DMS114 treated with DMSO at 0.1 percent for 48 hours (cell line): ENCODE data around the gene VTI1A.
"Not testable (repeated sequence)": the region's sequence is repeated elsewhere in the genome, so short reads cannot be mapped to it uniquely, and the experiment has no call there.

Experiments
- DNase-seq: peaks from one replicate; lab custom pipeline; 2025; ENCODE audit not compliant: unreplicated experiment; lab: John Stamatoyannopoulos, UW

Gene VTI1A

DNA sequence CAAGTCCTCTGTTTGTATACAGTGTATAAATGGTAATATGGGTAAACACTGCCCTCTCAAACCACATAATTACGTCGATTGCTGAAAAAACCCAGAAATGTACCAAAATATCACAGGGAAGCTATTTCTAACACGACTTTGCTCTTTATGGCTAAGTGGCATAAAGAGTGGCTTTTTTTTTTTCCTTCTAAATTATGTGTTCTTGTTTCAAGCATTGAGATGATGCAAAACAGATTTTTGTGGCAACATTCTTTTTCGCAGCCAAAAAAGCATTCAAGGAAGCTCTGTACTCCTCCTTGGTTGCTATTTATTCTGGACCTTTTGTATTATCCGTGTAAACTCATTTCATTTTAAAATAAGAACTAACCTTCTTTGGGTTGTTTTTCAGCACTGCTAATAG lies 138.9 kb downstream of the VTI1A start:
- DNase-seq, result no peak

DNA sequence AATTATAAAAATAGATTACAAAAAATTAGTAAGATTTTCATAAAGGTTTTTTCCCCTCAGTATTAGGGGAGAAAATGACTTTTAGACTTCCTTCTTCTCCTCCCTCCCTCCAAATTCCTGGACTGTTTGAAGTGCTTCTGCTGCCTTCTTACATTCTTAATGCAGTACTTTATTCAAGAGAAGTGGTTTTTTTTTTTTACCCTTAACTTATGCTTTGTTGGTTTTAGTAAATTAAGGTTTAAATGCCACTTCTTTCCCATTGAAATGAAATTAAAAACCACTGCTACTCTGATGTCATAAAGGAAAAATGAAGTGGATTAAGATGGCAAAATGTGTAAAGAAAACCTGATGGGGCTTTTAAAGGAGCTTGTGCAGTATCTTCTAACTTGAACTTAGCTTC lies 140.7 kb downstream of the VTI1A start:
- DNase-seq, result no peak

DNA sequence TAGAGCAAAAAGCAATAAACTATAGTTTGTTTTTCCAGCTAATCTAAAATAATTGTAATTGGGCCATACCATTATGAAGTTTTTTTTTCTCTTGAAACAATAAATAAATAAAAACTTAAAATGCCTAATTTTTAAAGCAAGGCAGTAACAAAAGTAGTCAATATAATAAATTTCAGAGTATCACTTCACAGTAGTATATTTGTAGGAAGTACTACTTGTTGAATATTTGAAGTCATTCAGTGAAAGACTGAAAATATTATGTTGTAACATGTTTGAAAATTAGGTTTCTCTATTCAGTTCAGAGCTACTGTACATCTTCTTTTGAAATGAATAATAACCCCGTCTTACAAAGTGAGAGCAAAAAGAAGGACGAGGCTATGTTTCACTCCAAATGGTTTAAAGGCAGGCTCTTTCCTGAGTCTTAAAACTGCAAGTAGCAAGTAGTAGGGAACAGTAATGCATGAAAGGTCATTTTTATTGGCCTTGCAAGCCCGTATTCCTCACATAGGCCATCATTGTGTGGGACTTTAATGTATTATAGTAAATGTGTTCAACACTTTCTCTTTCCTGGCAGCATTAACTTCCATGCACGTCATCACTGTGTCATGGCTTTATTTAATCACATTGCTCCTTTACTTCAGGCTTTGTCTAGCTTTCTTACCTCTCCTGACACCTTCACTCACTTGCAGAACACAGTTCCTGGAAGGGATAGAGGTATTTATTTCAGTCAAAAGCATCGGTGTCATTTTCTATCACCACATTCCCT lies 141.4 kb downstream of the VTI1A start:
- DNase-seq, result no peak

- no peak for DNase-seq
These were observed 142.1 kb downstream of the VTI1A start for GRCh38 chr10:112589081-112589480.

GRCh38 chr10:112590786-112591185 lies 143.8 kb downstream of the VTI1A start:
- not testable (repeated sequence) for DNase-seq

DNA sequence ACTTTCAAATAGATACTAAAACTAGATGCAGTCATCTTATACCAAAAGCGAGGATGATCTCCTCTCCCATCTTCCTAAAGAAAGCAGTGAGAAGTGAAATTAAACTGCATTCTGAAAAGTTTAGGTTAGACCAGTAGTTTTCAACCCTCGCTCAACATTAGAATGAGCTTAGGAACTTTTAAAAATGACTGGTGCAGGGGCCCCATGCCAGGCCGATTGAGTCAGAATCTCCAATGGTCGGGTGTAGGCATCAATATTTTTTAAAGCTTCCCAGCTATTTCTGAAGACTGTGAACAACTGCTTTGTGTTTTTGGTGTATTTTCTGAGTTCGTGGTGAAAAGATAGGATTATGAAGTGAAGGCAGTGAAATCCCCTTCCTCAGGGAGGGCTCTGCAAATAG lies 146.0 kb downstream of the VTI1A start:
- no peak for DNase-seq

DNA sequence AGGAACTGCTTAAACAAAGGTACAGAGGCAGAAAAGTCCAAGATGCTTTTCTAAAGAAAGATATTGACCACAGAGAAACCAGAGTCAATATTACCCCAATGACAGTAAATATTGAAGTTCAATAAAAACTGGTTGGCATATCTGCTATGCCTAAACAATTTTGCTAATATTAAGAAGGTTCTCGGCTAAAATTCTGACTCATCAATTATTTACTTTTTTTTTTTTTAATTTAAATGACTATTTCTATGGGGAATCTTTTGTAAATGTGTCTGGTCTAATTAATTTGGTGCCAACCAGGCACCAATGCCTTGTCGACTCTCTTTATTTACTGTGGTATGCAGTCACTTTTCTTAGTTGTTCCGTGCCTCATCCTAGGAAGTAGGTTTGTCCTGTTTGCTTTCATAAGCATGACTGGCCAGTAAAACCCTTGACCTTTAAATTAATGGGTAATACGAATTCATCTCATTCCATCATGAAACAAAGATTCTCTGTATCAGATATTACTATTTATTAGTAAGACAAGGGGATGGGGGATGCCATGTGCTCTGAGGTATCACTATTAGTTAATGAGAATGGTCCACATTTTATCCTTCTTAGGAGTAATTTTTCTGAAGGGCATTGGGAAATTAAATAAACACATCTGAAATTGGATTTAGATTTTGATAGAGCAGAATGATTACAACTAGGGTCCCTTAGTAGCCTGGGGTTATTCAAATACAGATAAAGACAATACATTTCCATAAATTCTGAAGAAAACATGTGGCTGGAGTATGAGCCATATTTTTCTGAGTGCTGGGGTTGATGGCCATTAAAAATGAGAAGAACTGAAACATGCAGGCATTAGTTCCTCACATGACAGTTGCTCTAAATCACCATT lies 154.4 kb downstream of the VTI1A start:
- DNase-seq, result no peak

GRCh38 chr10:112603062-112603461 lies 156.0 kb downstream of the VTI1A start:
- DNase-seq, result no peak

DNA sequence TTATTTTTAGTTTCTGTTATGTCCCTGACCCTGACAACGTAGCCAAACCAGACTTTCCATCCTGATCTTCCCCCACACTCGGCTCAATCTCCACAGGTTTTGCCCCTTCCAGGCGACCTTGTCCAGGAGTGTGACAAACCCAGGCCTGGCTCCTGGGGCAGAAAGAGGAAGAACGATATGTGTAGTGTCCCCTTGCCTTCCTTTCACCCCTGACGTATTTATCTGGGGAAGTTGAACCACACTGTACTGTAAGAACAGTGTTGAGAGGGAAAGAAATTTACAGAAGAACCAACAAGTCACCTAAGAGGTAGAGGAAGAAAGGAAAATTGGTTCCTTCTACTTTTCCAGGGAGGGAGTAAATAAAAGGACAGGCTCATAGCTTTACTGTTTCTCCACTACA lies 158.0 kb downstream of the VTI1A start:
- no peak for DNase-seq

GRCh38 chr10:112607506-112607905 lies 160.5 kb downstream of the VTI1A start:
- no peak for DNase-seq

DNA sequence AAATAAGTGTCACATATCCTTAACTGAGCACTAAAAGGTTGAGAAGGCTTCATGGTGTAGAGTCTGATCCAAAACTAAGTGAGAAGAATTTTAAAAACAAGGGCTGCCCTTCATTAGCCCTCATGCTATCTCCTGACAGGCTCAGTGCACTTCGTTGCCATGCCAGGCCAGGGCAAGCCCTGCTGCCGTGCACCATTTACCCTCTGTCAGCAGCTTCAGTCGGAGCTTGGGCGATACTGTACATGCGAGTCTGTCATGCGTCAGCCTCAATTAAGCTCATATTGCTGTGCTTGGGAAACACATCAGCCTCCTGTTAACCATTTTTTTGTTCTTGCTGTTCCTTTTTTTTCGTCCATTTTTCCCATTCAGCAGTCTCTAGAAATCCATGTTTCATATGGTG lies 166.6 kb downstream of the VTI1A start:
- DNase-seq, result no peak

DNA sequence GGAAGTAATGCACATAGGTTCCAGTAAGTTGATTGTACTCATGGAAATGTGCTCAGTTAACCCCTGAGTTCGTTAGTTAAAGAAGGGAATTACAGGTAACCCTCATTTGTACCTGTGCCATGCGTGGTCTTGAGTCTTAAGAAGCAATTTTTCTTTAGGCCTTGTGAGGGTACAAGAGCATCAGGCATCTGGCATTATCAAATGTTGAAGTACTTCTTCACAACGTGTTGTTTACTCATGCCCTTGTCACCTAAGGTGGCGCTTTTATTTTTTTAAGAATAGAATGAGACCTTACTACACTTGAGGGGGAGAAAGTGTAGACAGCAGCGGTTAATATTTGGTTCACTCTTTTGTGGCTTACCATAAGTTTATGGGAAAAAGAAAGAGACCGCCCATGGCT lies 167.1 kb downstream of the VTI1A start:
- DNase-seq, result no peak

DNA sequence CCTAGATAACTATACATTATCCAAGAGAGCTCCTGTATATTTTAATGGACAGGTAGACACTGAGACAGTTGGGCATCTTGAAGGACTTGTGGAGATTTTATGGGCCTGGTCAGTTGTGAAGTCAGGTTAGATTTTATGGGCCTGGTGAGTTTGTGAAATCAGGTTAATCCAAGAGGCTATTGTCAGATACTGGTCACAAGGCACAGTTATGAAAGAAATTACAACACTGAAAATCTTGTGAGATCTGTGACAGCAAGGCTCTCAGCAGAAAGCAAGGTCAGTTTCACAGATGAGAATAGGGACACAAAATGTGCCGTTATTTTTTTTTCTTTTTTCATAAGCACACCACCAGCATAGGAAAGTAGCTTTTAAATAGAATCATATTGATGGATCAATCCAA lies 167.6 kb downstream of the VTI1A start:
- DNase-seq, result no peak

GRCh38 chr10:112615269-112615668 lies 168.3 kb downstream of the VTI1A start:
- DNase-seq, result no peak

DNA sequence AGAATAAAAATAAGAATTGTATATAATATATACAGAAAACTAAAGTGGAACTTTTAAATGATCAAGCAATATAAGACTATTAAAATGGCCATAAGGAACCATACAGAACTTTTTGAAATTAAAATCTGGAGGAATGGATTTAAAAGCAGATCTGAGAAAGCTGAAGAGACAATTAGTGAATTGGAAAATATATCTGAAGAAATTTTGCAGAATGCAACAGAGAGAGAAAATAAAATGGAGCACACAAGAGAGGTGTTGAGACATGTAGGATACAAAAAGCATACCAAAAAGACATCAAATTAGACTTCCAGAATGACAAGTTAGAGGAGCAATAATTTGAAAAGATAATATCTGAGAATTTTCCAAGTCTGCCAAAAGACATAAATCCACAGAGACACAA lies 169.6 kb downstream of the VTI1A start:
- DNase-seq, result no peak

DNA sequence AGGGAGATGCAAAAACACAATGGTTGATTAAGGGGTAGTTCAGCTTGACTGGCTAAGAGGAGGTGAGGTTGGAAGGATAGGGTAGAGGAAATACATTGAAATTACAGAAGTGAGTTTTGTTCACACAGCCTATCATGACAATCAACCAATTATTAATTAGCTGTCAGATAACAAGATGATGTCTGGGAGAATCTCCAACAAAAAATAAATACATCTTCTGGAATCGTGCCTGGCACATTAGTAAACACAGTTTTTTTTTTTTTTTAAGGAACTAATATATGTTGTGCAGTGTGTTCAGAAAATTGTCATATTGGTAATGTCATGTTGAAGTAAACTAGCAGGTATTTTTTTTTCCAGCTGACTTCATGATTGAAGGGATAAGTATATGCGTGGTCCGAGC lies 171.8 kb downstream of the VTI1A start:
- no peak for DNase-seq

GRCh38 chr10:112619556-112619955 lies 172.5 kb downstream of the VTI1A start:
- DNase-seq, result no peak

DNA sequence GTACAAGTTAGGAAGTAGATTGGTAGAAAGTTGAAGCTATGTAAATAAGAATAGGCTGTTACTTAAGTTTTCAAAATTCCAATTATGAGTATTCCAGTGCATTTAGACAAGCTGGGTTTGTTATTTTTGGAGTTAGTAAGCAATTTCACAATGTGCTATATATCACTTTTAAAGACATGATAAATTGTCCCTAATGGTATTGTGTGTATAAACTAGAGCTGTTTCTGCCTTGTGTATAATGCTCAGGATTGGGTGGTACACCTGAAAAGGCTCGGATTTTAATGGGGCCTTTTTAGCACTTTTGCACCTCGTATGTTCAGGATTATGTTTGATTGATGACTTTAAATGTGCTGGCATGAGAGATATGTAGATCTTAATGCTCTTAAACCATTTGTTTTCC lies 175.8 kb downstream of the VTI1A start:
- DNase-seq, result no peak

DNA sequence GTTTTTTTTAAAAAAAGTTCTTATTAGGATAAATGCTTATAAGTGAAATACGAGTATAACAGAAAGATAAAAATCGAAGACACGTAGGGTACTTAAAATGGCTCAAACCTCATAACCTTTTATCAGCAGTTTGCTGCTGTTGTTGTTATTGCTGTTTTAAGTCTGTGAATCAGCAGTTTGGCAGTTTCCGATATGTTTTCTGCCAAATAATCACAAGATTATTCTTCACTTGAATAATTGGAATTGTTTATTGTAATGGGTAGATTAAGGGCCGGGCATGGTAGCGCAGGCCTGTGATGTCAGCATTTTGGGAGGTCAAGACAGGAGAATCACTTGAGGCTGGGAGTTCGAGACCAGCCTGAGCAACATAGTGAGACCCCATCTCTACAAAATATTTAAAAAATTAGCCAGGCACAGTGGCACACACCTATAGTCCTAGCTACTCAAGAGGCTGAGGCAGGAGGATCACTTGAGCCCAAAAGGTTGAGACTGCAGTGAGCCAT lies 177.6 kb downstream of the VTI1A start:
- no peak for DNase-seq

DNA sequence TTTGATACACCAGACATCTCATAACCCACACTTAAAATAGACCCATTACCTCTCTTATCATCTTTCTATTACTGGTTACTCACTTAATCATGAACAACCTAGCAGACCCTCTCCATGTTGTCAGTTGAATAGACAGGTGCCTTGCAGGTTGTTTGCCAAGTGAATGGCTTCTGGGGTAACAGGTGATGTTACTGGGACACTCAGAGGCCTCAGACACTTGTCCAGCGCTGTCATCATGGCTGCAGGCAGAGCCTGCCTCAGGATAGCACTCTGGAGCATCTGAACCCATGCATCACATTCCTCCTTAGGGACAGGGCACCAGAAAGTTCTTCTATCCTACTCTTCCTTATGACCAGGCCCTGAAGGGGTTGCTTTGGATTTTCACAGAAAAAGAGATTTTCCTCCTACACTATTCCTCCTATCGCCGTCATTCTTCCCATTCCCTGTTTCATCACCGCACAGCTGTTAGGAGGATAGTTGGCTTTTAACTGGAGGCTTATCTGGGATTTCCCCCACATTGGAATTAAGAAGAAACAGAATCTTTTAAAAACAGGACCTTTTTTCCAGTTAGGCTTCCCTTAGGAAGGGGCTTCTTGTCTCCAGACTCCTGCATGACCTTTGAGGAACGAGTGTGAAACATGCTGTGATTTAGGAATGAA lies 182.1 kb downstream of the VTI1A start:
- no peak for DNase-seq

GRCh38 chr10:112631501-112632400 lies 184.7 kb downstream of the VTI1A start:
- no peak for DNase-seq
